HCT116 (cell line): Measurements from ENCODE around the gene TMC1. TPM values are rescaled to one million over a fixed set of nuclear protein-coding genes. Genes with fewer than 3 reads are reported as not detected.
A peak's percentile ranks its signal among the peaks of the same experiment; 100 is the strongest.

Source experiments
- ATAC-seq: fragments of 200-7000 bp; cut with Tn5 transposase; 2 replicates; pipeline ENCODE4 v1.9.1; 2020; ENCODE audit warnings: mild to moderate bottlenecking, moderate library complexity
- BruUV-seq: library from RNA; stranded (reverse); fragments of 400-500 nt; replicated peaks from 2 replicates; lab custom pipeline; 2021; lab: Mats Ljungman, UMichigan
- CTCF ChIA-PET: fragments of 300-600 bp; sonication (Branson Sonifier 250); formaldehyde crosslinking; loops from one replicate; lab custom pipeline; 2021; ENCODE audit warnings: antibody characterized with exemption; lab: Charles Lee
- POLR2A ChIA-PET: fragments of 300-600, 350-600 bp; sonication (Branson Sonifier 250); formaldehyde crosslinking; loops from one replicate; lab custom pipeline; 2021; ENCODE audit warnings: antibody characterized with exemption; lab: Charles Lee
- RAD21 ChIA-PET, 2 experiments: fragments of 300-600 bp; sonication (Branson Sonifier 250); formaldehyde crosslinking; loops; one replicate each; lab custom pipeline; 2023; ENCODE audit warnings: low total read pairs in 2 of 2; ENCODE audit not compliant: uncharacterized antibody in 2 of 2, unreplicated experiment in 2 of 2, low non-redundant PET in 1 of 2; lab: Charles Lee
- DNase-seq: peaks from one replicate; pipeline ENCODE4 v3.0.0-alpha.2; 2010; ENCODE audit warnings: low read depth, low spot score
- H2AFZ ChIP-seq: fragments of 200-600 bp; shearing (Covaris generic), sonication (generic); 2 replicates; pipeline ENCODE4 v1.6.1; 2017; ENCODE audit warnings: low read depth, mixed run types, mixed read lengths, antibody characterized with exemption, low read length; ENCODE audit not compliant: poor library complexity, severe bottlenecking
- H3K27ac ChIP-seq: 2 replicates; pipeline ENCODE4 v1.5.1; 2012; ENCODE audit warnings: low read depth, low read length
- H3K27me3 ChIP-seq: fragments of 200-600 bp; sonication (generic); 2 replicates; pipeline ENCODE4 v1.6.1; 2016; ENCODE audit warnings: mixed run types, low read length, mixed read lengths; ENCODE audit not compliant: insufficient read depth
- H3K36me3 ChIP-seq, 2 experiments: fragments of 200-500 bp in 1 of 2; fragments of 200-600 bp in 1 of 2; sonication (Bioruptor generic) in 1 of 2; sonication (generic) in 1 of 2; 2 replicates each; pipeline versions ENCODE4 v1.5.1 to v1.6.1; 2014 to 2016; ENCODE audit warnings: low read length in 2 of 2, inconsistent platforms in 1 of 2, mixed read lengths in 1 of 2, mixed run types in 1 of 2; ENCODE audit not compliant: insufficient read depth in 2 of 2, control insufficient read depth in 1 of 2
- H3K4me1 ChIP-seq, 2 experiments: fragments of 200-600 bp in 1 of 2; sonication (generic) in 1 of 2; 2 replicates each; pipeline versions ENCODE4 v1.5.1 to v1.6.1; 2012 to 2017; ENCODE audit warnings: low read length in 2 of 2, inconsistent platforms in 1 of 2, mild to moderate bottlenecking in 1 of 2, mixed read lengths in 1 of 2, mixed run types in 1 of 2, moderate library complexity in 1 of 2; ENCODE audit not compliant: insufficient read depth in 2 of 2, control insufficient read depth in 1 of 2
- H3K4me2 ChIP-seq: fragments of 200-600 bp; sonication (generic); 2 replicates; pipeline ENCODE4 v1.6.1; 2017; ENCODE audit warnings: mixed run types, low read length, mixed read lengths
- H3K4me3 ChIP-seq, 2 experiments: fragments of 200-600 bp in 1 of 2; sonication (generic) in 1 of 2; replicated peaks in 1 of 2; 2 replicates each; pipeline ENCODE4 v1.5.1; 2011 to 2016; ENCODE audit warnings: low read length in 2 of 2, control low read depth in 1 of 2, low read depth in 1 of 2, mild to moderate bottlenecking in 1 of 2, mixed read lengths in 1 of 2, mixed run types in 1 of 2
- H3K79me2 ChIP-seq: fragments of 200-600 bp; sonication (generic); 2 replicates; pipeline ENCODE4 v1.6.1; 2017; ENCODE audit warnings: mild to moderate bottlenecking, mixed run types, low read length, moderate library complexity, mixed read lengths; ENCODE audit not compliant: insufficient read depth
- H3K9ac ChIP-seq: fragments of 200-600 bp; sonication (generic); 2 replicates; pipeline ENCODE4 v1.6.1; 2016; ENCODE audit warnings: low read length, mixed read lengths
- H3K9me2 ChIP-seq: fragments of 200-600 bp; sonication (generic), shearing (Covaris generic); 2 replicates; pipeline ENCODE4 v1.6.1; 2017; ENCODE audit warnings: mixed run types, mild to moderate bottlenecking, moderate library complexity; ENCODE audit not compliant: insufficient read depth
- H3K9me3 ChIP-seq, 2 experiments: fragments of 200-500 bp in 1 of 2; fragments of 200-600 bp in 1 of 2; sonication (Bioruptor generic) in 1 of 2; sonication (generic) in 1 of 2; 2 replicates each; pipeline ENCODE4 v1.6.1; 2014 to 2017; ENCODE audit warnings: low read length in 2 of 2, mixed read lengths in 2 of 2, inconsistent platforms in 1 of 2, low read depth in 1 of 2, mild to moderate bottlenecking in 1 of 2, mixed run types in 1 of 2, moderate library complexity in 1 of 2; ENCODE audit not compliant: control insufficient read depth in 1 of 2, insufficient read depth in 1 of 2
- H4K20me1 ChIP-seq: fragments of 200-600 bp; sonication (generic), shearing (Covaris generic); 2 replicates; pipeline ENCODE4 v1.6.1; 2017; ENCODE audit warnings: mixed run types, mild to moderate bottlenecking, moderate library complexity; ENCODE audit not compliant: insufficient read depth
- EZH2phosphoT487 ChIP-seq: fragments of 200-600 bp; IDR thresholded peaks from 2 replicates; pipeline ENCODE4 v1.6.1; 2018; ENCODE audit warnings: antibody characterized with exemption, borderline replicate concordance
- FOSL1 ChIP-seq: IDR thresholded peaks from 2 replicates; pipeline ENCODE4 v1.6.1; 2012; ENCODE audit warnings: low read depth
- RAD21 ChIP-seq: IDR thresholded peaks from 2 replicates; pipeline ENCODE4 v1.6.1; 2012; ENCODE audit warnings: low read depth, mild to moderate bottlenecking
- SIN3A ChIP-seq: IDR thresholded peaks from 2 replicates; pipeline ENCODE4 v1.6.1; 2012; ENCODE audit warnings: low read depth
- SP1 ChIP-seq: IDR thresholded peaks from 2 replicates; pipeline ENCODE4 v1.6.1; 2012; ENCODE audit warnings: low read depth
- SRF ChIP-seq: IDR thresholded peaks from 2 replicates; pipeline ENCODE4 v1.6.1; 2012; ENCODE audit warnings: low read depth
- intact Hi-C: fragments of 100-400 bp; cut with micrococcal nuclease; formaldehyde crosslinking; loops from 2 replicates; pipeline ENCODE4 v1.10.0; 2022
- total RNA-seq: library from RNA; stranded (reverse); gene quantifications from one replicate; pipeline ENCODE4 v1.2.1, GENCODE V29; 2021; ENCODE audit not compliant: unreplicated experiment
- TF ChIP-seq, protein P1 (sequence below): IDR thresholded peaks from 2 replicates; pipeline ENCODE4 v1.6.1; 2012; ENCODE audit warnings: low read depth

TMC1 gene
- total RNA-seq, 1 experiment from 2014 or later = 0.57 TPM

DNA sequence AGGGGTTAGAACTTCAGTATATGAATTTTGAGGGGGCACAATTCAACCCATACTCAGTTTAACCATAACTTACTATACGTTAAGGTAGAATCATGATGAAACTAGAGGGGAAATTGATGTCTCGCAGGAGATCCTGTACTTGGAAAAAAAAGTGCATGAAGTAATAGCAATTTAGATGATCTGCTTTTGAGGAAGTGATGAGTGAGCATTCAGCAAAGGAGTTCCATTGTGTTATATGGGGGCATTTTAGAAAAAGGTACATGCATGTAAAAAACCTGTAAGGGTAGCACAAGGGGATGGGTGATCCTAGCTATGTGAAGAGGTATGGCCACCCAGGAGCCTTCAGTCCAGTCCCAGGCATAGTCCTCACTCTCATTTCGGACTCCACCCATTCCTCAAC is 14.8 kb upstream of the TMC1 start:
- Histone ChIP-seq H2AFZ (no peak overlapping the region), H3K9me3 (no peaks in the 10 kb centered on the region), H4K20me1 (no peaks in the 10 kb centered on the region), H3K9ac (no peak overlapping the region), H3K36me3 (no peaks in the 10 kb centered on the region), H3K27ac (no peak overlapping the region), H3K4me3 (no peak overlapping the region), H3K4me1 (peaks cover 0 to 13% of the 10 kb centered on the region in 2 experiments; a peak in 2 of 4 replicates), H3K4me2 (no peak overlapping the region), H3K27me3 (no peaks in the 10 kb centered on the region), H3K79me2 (no peaks in the 10 kb centered on the region), H3K9me2 (no peaks in the 10 kb centered on the region)
- ATAC-seq = no peak
- no peak for DNase-seq
- TF ChIP-seq RAD21 (no peak), SIN3A (no peak), SP1 (no peak), EZH2phosphoT487 (no peak)
- TF ChIP-seq, protein P1, sequence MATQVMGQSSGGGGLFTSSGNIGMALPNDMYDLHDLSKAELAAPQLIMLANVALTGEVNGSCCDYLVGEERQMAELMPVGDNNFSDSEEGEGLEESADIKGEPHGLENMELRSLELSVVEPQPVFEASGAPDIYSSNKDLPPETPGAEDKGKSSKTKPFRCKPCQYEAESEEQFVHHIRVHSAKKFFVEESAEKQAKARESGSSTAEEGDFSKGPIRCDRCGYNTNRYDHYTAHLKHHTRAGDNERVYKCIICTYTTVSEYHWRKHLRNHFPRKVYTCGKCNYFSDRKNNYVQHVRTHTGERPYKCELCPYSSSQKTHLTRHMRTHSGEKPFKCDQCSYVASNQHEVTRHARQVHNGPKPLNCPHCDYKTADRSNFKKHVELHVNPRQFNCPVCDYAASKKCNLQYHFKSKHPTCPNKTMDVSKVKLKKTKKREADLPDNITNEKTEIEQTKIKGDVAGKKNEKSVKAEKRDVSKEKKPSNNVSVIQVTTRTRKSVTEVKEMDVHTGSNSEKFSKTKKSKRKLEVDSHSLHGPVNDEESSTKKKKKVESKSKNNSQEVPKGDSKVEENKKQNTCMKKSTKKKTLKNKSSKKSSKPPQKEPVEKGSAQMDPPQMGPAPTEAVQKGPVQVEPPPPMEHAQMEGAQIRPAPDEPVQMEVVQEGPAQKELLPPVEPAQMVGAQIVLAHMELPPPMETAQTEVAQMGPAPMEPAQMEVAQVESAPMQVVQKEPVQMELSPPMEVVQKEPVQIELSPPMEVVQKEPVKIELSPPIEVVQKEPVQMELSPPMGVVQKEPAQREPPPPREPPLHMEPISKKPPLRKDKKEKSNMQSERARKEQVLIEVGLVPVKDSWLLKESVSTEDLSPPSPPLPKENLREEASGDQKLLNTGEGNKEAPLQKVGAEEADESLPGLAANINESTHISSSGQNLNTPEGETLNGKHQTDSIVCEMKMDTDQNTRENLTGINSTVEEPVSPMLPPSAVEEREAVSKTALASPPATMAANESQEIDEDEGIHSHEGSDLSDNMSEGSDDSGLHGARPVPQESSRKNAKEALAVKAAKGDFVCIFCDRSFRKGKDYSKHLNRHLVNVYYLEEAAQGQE = no peak
- intact Hi-C loops = no loop called here
- CTCF ChIA-PET = no interaction called here
- POLR2A ChIA-PET = no interaction called here
- RAD21 ChIA-PET = no interaction called here
- BruUV-seq = no TSS peak

DNA sequence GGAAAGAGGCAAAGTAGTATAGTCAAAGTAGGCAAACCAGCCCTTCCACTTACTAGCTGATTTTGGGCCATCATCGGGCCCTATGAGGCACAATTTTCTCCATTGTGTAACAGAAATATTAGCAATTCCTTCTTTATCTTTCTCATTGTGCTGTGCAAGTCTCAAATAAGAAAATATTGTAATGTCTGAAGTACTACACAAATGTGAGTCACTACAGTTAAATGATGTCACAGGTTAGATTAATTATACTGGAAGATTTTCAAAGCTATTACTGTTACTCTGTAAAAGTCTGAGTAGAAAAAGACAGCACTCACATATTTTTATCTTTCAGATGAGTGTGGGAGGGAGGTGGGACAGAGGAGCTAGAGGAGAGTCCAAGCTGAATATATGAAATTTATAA is 12.4 kb upstream of the TMC1 start:
- no peak overlapping the region for H3K4me3 ChIP-seq
- POLR2A ChIA-PET = interaction anchor here (1.2 kb wide), 1 partner anchor 143 kb away, joined by 4 read pairs; the partner anchor contains the start of gene ZFAND5
- H3K27ac ChIP-seq = no peak overlapping the region
- ATAC-seq = no peak
- H3K4me1 ChIP-seq = peaks cover 0 to 13% of the 10 kb centered on the region in 2 experiments; a peak in 2 of 4 replicates
- H3K79me2 ChIP-seq = no peaks in the 10 kb centered on the region
- H3K9ac ChIP-seq = no peak overlapping the region
- H4K20me1 ChIP-seq = no peaks in the 10 kb centered on the region
- DNase-seq = no peak
- H3K9me2 ChIP-seq = no peaks in the 10 kb centered on the region
- peak overlapping the region; percentile 94 for H2AFZ ChIP-seq
- no peaks in the 10 kb centered on the region for H3K36me3 ChIP-seq
- CTCF ChIA-PET = no interaction called here
- H3K27me3 ChIP-seq = no peaks in the 10 kb centered on the region
- intact Hi-C loops = no loop called here
- H3K4me2 ChIP-seq = peak overlapping the region; percentile 24; the same call in 1 of the 2 replicates
- H3K9me3 ChIP-seq = no peaks in the 10 kb centered on the region
- RAD21 ChIA-PET = no interaction called here
- BruUV-seq = no TSS peak
- TF ChIP-seq SRF = no peak
- TF ChIP-seq FOSL1 = peak; percentile 23; the same call in 1 of the 2 replicates
- TF ChIP-seq, all 23 proteins: peak for 1
